Ureter (tissue), 1 donor: ENCODE results near the gene ELN. TPM values are rescaled to one million over a fixed set of nuclear protein-coding genes. Genes with fewer than 3 reads are reported as not detected.
A peak's percentile ranks its signal among the peaks of the same experiment; 100 is the strongest.
"Not testable (repeated sequence)": the region's sequence is repeated elsewhere in the genome, so short reads cannot be mapped to it uniquely, and the experiment has no call there.

Experiments used
- DNase-seq: peaks from one replicate; pipeline ENCODE4 v3.0.0-alpha.2; 2020; ENCODE audit warnings: low spot score
- total RNA-seq: library from RNA; stranded (reverse); gene quantifications from one replicate; pipeline ENCODE4 v1.2.4, GENCODE V29; 2023
- donor health status: DM: yes; HTN: yes; CAD: no.

The ELN gene
- total RNA-seq: 31.9 TPM

DNA sequence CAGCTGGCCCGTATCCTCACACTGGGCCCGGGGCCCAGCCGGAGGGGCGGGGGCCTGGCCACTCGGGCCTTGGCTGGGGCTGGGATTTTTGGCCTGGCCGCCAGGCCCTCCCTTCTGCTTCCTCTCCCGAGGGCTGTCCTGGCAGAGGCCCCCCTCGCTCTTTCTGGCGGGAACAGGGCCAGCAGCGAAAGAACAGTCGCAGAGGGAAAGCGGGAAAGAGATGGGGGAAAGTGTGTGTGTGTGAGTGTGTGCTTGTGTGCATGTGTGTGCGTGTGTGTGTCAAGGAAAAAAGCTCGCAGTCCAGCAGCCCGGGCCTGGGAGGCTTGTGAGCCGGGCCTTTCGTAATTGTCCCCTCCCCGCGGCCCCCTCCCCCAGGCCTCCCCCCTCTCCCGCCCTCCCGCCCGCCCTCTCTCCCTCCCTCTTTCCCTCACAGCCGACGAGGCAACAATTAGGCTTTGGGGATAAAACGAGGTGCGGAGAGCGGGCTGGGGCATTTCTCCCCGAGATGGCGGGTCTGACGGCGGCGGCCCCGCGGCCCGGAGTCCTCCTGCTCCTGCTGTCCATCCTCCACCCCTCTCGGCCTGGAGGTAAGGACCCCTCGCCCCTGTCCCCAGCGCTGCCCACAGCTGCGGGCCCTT lies at the start of gene ELN:
TSS of gene ELN (plus strand) at position 491 of the 638 bp plus-strand sequence. CDS start at position 506, 15 bp downstream.
- DNase-seq: peak; percentile 83

DNA sequence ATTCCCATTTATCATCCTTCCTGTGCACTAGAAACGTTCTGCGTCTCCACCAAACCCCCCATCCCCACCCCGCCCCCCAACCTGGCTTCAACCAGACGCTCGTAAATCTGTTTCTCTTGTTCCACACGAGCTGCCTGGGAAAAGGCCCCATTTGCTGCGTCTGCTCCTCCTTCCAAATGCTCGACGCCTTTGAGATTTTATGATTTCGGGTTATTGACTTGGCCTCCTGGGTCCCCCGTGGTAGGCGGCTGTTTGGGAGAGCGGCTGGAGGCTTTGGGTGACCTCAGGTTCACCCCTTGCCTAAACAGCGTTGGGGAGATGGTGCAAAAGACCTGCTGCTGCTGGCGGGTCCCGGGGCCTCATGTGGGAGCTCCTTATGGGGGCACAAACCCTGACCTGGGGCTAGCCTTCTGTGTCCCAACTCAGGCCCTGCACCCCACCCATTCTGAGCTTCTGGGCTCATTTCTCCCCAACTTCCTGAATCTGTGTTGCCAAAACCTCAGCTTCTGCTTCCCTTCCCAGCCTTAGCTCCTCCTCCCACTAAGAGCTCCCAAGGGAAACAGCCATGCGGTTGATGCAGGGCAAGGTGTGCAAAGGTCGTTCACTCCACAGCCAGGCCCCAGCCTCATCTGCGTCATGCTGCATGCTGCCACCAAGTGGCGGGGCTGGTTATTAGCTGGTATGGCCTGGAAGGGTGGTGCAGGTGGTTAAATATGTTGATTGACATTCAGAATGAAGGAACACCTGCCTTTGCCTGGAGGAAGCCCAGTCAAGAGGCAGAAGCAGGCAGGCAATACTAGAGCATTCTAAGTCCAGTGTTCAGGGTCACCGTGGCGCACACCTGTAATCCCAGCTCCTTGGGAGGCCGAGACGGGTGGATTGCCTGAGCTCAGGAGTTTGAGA lies 49.1 kb upstream of the ELN start:
- DNase-seq: peak; percentile 75

DNA sequence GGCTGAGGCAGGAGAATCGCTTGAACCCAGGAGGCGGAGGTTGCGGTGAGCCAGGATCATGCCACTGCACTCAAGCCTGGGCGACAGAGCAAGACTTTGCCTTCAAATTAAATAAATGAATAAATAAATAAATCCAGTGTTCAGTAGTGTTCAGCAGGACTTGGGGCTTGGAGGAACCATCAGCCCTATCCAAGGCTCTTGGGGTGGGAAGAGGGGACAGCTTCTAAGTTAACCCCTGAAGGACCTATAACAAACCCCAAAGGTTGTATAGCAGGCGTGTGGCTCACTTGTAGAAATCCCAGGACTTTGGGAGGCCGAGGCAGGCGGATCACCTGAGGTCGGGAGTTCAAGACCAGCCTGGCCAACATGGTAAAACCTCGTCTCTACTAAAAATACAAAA lies 48.3 kb upstream of the ELN start:
- not testable (repeated sequence) for DNase-seq

DNA sequence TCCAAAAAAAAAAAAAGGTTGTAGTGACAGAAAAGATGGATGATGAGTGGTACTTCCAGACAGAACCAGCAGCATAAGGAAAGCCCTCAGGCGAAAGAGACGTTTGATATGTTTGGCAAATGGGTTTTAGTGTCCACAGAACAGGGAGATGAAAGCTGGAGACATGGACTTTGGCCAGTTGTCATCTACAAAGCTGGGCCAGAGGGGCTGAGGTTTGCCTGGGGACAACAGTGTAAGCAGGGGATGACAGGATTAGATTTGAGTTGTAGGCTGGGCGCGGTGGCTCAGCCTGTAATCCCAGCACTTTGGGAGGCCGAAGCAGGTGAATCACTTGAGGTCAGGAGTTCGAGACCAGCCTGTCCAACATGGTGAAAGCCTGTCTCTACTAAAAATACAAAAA lies 47.8 kb upstream of the ELN start:
- no peak for DNase-seq

DNA sequence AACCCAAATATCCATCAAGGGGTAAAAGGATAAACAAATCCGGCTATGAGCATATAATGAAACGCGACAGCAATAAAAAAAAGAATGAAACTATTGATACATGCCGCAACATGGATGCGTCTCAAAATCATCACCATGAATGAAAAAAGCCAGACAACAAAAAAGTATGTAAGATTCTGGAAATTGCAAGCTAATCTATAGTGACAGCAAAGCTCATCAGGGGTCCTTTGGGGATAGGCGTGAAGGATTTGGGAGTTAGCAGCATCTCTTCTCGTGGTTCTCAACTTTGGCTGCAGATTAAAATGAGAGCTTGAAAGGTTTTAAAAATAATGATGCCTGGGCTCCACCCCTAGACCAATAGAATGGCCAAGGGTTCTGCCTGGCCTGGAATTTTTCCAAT lies 46.0 kb upstream of the ELN start:
- no peak for DNase-seq

DNA sequence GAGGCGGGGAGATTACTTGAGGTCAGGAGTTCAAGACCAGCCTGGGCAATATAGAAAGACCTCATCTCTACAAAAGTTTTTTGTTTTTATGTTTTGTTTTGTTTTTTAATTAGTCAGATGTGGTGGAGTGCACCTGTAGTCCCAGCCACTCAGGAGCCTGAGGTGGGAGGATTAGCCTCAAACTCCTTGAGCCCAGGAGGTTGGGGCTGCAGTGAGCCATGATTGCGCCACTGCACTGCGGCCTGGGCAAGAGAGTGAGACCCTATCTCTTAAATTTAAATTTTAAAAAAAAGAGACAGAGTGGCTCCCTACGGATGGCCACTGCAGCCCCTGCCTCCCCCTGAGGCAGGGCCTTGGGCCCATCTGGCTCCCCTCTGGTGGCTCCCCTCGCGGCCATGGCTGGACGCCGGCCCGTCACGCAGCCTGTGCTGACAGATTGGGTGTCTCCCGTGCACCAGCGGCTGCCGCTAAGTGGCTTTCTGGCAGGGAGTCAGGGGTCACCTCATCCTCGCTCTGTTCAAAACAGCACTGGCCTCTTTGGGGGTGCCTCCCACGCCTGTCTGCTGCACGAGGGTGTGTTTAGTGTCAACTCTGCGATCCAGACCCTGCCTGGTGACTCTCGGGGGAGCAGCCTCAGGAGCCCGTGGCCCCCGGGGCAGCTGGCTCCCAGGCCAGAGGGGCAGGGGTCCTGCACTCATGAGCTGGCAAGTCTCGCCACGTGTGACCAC lies 44.4 kb upstream of the ELN start:
- no peak for DNase-seq

DNA sequence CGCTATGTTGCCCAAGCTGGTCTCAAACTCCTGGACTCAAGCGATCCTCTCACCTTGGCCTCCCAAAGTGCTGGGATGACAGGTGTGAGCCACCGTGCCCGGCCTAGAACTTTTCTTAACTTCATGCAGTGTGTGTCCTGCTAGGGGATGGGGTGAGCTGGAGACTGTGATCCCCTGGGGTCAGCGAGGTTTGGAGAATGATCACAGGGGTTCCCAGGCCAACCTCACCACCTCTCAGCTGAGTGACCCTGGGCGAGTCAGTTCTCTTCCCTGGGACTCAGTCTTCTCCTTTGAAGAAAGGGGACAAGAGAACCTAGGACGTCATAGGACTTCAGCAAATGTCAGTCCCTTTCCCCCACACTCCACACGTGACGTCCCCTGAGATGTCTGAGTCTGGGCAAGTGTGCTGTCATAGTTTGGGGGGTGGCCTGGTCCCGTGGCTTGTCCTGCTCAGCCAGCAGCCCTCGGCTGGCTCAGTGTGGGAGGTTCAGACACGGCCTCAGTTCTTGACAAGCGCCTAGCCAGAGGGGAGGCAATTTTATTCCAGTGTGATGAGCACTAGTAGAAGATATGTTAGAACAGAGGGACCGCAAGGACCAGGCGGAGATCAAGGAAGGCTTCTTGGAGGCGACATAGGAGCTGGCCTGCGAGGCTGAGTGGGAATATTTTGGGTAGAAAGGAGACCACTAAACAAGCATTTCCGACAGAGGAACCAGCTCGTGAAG lies 43.3 kb upstream of the ELN start:
- DNase-seq: no peak

DNA sequence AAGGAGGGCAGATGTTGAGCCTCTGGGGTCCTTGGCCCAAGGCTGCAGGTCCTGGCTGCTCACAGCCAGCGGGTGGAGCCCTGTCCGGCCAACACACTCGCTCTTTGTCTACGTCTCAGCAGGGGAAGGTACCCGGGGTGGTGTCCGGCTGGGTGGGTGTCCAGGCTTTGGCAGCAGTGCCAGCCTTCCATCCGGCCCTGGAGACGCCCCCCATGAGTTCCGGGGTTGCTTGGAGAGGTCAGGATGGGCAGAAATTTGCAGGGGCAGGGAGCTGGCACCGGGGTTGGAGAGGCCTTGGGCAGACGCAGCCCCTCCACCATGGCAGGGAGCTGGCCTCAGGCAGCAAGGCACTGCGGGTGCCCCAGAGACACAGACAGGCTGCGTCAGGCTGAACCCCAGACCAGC lies 42.2 kb upstream of the ELN start:
- DNase-seq: no peak

DNA sequence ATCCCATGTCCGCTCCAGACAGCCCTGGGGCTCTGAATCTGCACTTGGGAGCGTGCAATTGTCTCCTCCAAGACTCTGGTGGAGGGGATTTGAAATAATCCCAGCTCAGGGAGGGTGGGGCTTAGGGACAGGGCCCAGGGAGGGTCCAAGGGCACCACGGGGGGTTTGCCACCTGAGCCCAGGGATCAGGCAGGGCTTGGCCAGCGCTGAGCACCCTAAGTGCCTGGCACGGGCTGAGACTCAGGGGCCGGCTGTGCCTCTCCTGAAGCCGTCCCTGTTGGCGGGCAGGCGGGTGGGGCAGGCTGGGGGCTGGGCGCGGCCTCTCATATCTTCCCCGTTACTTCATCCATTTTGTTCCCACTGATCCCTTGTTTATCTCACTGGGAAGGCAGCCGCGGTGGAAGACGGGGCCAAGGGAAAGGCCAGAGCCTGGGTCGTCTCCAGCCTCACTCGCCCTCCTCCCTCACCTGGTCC lies 41.8 kb upstream of the ELN start:
- no peak for DNase-seq

DNA sequence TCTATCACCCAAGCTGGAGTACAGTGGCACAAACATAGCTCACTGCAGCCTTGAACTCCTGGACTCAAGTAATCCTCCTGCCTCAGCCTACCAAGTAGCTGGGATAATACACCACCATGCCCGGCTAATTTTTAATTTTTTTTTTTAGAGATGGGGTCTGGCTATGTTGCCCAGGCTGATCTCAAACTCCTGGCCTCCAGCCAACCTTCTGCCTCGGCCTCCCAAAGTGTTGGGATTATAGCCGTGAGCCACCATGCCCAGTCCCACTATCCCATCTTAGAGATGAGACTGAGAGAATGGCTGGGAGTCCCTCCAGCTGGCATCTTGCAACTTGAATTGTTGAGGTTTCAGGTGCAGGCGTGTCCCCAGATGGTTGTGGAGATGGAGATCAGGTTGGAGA lies 40.7 kb upstream of the ELN start:
- no peak for DNase-seq

DNA sequence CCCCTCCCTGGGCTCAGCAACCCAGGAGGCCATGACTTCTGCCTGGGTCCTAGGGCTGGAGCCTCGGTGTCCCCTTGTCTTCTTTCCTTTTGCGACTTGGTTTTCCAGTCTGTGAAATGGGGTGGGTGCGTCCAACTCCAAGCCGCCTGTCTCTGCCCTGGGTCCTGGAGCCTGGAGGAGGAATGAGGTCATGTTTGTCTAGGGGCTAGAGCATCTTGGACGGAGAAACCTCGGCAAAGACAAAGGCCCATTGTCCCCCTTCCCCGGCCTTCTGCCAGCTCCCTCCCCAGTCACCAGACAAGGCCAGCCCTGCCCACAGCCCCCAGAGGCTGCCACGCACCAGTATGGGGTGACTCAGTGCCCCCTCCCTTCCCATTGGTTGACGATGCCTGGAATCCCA lies 39.8 kb upstream of the ELN start:
- no peak for DNase-seq

DNA sequence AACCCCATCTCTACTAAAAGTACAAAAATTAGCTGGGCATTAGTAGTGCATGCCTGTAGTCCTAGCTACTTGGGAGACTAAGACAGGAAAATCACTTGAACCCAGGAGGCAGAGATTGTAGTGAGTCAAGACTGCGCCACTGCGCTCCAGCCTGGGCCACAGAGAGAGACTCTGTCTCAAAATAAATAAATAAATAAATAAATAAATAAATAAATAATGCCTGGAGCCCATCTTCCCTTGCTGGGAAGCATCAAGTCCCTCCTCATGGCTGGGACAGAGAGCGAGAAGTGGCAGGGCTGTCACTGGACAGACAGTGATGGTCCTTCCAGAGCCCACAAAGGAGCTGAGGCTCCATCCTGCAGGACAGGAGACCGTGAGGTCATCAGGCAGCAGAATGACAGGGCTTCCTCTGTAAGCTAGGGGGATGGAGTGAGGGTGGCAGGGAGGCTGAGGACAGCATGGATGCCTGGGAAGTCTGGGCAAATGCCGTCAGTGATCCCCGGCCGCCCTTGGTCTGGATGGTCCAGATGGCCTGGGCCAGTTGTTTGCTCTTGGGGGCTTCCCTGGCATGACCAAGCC lies 36.4 kb upstream of the ELN start:
- no peak for DNase-seq

DNA sequence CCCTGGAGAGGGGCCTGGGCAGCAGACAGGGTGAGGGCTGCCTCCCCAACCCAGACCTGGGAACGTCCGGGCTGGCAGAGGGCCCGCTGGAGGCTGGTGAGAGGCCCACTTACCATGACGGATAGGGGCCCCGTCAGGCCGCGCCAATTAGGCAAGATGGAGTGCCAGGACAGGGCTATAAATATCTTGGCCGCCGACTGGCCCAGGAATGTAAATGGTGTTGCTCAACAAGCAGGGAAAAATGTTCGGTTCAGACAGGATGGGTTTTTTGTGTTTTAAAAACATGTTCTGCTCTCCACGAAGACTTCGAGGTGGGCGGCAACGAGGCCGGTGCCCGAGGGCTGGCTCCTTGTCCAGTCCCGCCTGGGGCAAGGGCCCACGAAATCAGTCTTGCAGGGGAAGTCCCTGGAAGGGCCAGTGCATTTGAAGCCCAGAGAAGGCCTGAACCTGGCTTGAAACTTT lies 35.8 kb upstream of the ELN start:
- DNase-seq: no peak

DNA sequence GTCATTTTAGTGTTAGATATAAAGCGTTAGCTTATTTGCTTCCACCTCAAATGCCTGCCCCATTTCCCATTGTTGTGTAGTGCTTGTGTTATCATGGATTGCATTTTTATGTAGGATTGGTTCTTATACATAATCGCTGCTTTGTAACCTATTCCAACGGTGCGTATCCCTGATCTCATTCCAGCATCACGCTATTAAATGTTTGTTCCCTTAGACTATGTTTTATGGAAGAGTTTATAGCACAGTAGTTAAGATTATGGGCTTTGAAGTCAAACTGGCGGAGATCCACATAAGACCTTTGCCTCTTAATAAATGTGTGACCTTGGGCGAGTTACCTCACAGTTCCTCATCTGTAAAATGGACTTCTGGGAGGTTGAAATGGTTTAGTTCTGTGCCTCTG lies 34.0 kb upstream of the ELN start:
- no peak for DNase-seq

DNA sequence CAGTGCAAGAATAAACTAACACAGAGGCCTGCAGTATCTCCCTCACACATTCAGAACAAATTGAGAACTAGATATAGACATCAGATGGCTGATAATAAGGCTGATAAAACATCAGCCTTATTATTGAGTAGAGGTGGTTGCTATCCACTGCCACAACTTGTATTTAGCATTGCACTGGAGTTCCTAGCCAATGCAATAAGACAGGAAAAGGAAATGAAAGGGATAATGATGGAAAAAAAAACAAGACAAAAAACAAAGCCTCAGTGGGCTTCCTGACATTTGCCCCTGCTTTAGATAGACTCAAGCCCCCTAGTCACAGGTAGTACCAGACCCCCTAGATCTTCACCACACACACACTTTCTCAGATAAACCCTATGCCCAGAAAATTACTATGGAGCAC lies 33.2 kb upstream of the ELN start:
- DNase-seq: no peak

DNA sequence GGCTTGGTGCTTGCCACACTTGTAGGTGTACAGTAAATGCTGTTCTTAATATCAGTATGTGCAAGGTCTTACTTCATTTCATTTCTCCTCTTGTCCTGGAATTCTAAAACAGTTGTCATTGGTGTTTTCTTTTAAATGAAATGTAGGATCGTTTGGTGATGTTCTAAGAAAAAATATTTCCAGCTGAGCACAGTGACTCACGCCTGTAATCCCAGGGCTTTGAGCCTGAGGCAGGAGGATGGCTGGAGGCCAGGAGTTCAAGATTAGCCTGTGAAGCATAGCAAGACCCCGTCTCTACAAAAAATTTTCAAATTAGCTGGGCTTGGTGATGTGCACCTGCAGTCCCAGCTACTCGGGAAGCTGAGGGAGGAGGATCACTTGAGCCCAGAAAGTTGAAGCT lies 32.6 kb upstream of the ELN start:
- DNase-seq: no peak

DNA sequence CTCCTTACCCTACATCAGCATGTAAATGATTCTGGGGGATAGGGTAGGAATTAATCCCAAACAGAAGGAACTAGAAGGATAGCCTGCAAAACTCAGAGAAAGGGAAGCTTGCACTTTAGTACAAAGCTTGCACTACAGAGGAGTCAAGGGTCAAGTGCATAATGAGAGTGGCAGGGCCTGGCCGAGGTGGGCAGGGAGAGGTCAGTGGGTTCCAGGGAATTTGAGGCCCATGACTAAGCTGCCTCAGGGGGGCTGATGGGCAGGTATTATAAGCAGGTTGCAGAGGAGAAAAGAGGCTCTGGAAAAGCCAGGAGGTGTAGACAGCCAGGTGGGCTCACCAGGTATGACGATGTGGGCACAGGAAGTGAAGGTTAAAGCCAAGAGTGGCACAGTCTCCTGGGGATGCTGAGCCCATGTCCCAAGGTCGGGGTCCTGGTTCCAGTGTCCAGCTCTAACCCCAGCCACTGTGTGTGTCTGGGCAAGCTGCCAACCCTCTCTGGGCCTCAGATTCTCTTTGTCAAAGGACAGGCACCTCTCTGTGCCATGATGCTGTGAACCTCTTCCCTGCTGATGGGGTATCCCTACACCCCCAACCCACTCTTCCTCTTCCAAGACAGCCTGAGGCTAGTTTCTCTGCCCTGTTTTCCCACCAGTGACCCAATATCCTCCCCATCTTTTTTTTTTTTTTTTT lies 32.0 kb upstream of the ELN start:
- DNase-seq: no peak

DNA sequence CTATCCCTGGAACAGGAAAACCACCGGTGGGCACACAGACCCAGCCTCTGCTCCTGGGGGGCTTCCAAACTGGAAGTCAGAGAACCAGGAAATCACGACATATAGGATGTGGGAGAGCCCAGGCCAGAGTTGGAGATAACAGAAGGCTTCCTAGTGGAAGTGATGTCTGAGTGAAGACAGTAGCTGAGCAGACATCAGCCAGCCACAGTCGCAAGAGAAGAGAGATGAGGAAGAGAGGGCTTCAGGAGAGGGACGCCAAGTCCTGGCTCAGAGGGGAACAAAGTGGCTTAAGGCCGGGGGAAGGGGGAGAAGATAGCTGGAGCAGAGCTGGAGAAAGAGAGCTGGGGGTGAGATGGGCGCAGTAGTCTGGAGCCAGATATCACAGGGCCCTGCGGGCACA lies 30.9 kb upstream of the ELN start:
- DNase-seq: no peak

DNA sequence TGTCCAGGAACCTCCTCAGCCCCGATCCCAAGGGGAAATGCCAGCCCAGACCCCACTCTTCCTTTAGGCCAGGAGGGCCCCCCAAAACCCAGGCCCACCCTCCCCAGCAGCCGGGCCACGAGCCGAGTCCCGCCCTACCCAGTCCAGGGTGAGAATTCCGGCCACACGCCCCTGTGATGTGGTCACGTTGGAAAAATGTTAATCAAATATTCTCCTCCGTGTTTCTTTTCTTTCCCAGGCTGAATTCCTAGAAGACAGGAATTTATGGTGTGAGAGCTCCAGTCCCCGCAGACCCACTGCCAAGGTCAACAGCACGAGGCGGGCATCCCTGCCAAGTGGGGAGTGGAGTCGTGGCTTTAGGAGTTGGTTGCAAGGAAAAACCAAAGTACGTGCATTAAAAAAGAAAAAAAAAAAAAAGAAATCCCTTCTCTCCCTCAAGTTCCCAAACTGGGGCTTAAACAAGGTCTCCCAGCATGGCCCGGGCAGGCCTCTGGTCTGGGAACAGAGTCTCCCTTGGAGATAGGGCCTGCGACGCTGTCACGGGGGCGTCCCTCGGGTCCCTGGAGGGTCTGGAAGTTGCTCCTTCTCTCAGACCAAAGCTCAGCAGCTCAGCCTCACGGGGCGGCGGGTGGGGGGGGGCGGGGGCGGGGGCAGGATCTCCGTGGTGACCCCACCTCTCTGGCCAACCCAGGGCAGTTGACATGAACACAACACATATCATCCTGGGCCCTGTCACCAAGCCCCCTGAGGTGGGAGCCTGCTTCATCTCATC lies 28.1 kb upstream of the ELN start:
- peak; percentile 82 for DNase-seq
